ENCODE data around the gene NYAP2. TPM values are rescaled to one million over a fixed set of nuclear protein-coding genes. Genes with fewer than 3 reads are reported as not detected.

The NYAP2 gene
- total RNA-seq, 4 donors from 2014 or later, result 0.09 to 0.61 (median 0.18) TPM; not detected in 1

DNA sequence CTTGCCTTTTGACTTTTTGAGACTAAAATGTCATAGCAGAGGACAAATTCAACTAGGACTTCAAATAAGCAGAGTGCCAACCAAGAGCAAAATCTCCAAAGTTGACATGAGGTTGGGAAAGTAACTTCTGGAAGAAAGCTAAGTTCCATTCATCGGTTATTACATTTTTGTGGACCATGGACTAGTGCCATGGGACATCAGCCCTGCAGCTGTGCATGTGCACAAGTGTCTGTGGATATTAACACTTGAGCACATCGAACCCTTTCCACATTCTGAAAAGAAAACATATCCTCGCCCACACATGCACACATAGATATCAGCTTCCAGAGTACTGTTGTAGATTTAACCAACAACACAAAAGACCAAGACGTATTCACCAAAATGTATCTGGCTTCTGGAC is 262.6 kb downstream of the NYAP2 start:
- Histone ChIP-seq H3K27ac (no peak overlapping the region), H3K36me3 (no peaks in the 10 kb centered on the region), H3K9me3 (no peaks in the 10 kb centered on the region), H3K4me1 (no peaks in the 10 kb centered on the region), H3K4me3 (no peak overlapping the region), H3K27me3 (peaks cover 0 to 5% (median 0%) of the 10 kb centered on the region in 4 donors)
- no peak for DNase-seq
- intact Hi-C loops (cut with DNase I), result no loop called here
- no peak for TF ChIP-seq POLR2A (IDR thresholded peaks at IDR 0.05)
- TF ChIP-seq, protein P1, sequence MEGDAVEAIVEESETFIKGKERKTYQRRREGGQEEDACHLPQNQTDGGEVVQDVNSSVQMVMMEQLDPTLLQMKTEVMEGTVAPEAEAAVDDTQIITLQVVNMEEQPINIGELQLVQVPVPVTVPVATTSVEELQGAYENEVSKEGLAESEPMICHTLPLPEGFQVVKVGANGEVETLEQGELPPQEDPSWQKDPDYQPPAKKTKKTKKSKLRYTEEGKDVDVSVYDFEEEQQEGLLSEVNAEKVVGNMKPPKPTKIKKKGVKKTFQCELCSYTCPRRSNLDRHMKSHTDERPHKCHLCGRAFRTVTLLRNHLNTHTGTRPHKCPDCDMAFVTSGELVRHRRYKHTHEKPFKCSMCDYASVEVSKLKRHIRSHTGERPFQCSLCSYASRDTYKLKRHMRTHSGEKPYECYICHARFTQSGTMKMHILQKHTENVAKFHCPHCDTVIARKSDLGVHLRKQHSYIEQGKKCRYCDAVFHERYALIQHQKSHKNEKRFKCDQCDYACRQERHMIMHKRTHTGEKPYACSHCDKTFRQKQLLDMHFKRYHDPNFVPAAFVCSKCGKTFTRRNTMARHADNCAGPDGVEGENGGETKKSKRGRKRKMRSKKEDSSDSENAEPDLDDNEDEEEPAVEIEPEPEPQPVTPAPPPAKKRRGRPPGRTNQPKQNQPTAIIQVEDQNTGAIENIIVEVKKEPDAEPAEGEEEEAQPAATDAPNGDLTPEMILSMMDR (IDR thresholded peaks at IDR 0.05), result no peak
- 57 to 59% methylated on average over 4 of the region's 4 CpGs for WGBS, 2 donors

DNA sequence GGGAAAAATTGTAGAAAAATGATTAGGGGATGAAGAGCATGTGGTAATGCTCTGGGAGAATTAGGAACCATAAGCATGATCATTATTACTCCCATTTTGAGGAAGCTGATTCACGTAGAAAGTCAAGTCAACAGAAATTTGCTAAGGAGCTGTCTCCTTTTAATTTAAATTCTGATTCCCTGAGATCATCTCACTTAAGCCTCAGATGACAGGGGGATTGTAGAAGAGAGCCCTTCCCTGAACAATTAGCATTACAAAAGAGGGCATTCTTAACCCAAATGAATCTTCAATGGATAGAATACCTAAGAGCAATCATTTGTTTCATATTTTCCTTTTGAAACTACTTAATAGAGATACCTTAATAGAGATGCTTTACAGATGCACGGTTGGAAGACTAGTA is 267.9 kb downstream of the NYAP2 start:
- Histone ChIP-seq H3K27ac (no peak overlapping the region), H3K9me3 (no peaks in the 10 kb centered on the region), H3K36me3 (no peaks in the 10 kb centered on the region), H3K4me3 (no peak overlapping the region), H3K4me1 (no peaks in the 10 kb centered on the region), H3K27me3 (peaks cover 0 to 5% (median 0%) of the 10 kb centered on the region in 4 donors)
- 46 to 61% methylated on average over 2 of the region's 2 CpGs for WGBS, 2 donors
- TF ChIP-seq, protein P1 (IDR thresholded peaks at IDR 0.05), result no peak
- no peak for TF ChIP-seq POLR2A (IDR thresholded peaks at IDR 0.05)
- no peak for DNase-seq
- intact Hi-C loops (cut with DNase I), result no loop called here

DNA sequence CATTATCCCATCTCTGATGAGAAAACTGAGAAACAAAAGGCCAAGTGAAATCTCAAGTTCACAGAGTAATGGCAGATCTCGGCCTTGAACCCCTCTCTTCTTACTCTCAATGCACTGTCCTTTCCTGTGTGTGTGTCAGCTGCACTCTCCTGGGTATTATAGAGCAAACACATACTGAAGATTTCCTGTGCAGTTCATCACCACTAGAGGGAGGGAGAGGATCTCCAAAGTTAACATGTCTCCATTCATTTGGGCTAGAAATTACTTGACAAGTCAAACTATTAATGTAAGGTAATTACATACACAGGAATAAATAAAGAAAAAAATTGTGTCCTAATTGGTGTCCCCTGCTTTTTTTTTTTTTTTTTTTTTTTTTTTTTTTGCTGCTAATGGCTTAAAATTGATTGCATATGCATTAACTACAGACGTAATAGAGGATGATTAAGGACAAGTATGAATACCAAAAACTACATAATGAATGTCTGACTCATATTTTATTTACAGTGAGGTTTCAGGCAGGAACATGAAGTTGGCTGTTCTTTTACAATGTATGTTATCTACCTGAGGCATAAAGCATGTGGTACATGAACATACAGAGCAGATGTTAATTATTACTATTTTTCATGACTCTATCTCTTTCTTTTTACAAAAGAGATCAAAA is 269.2 kb downstream of the NYAP2 start:
- no peak for TF ChIP-seq POLR2A (IDR thresholded peaks at IDR 0.05)
- TF ChIP-seq, protein P1 (IDR thresholded peaks at IDR 0.05), result peak in 5 of 6 experiments; percentile 58 to 77 (median 71)
- no peak overlapping the region for H3K4me3 ChIP-seq
- H3K36me3 ChIP-seq, result no peaks in the 10 kb centered on the region
- no peak for DNase-seq
- H3K9me3 ChIP-seq, result no peaks in the 10 kb centered on the region
- H3K27me3 ChIP-seq, result peaks cover 0 to 5% (median 0%) of the 10 kb centered on the region in 4 donors
- H3K27ac ChIP-seq, result no peak overlapping the region
- H3K4me1 ChIP-seq, result no peaks in the 10 kb centered on the region
- intact Hi-C loops (cut with DNase I), result no loop called here
- WGBS, 2 donors, result 14 to 15% methylated on average over 2 of the region's 2 CpGs

GRCh38 chr2:225670111-225670974 is 270.8 kb downstream of the NYAP2 start:
- Histone ChIP-seq H3K27ac (no peak overlapping the region), H3K27me3 (peaks cover 0 to 5% (median 0%) of the 10 kb centered on the region in 4 donors), H3K9me3 (no peaks in the 10 kb centered on the region), H3K36me3 (no peaks in the 10 kb centered on the region), H3K4me1 (no peaks in the 10 kb centered on the region), H3K4me3 (no peak overlapping the region)
- DNase-seq, result no peak
- intact Hi-C loops (cut with DNase I), result loop anchor here (5.0 to 10.0 kb wide), 2 partner anchors 1317 to 1434 kb away; no protein-coding TSS in a partner anchor
- 48 to 49% methylated on average over 4 of the region's 4 CpGs for WGBS, 2 donors
- no peak for TF ChIP-seq POLR2A (IDR thresholded peaks at IDR 0.05)
- TF ChIP-seq, protein P1 (IDR thresholded peaks at IDR 0.05), result peak in 4 of 6 experiments; percentile 24 to 54 (median 28)

- Histone ChIP-seq H3K4me3 (no peak overlapping the region), H3K4me1 (no peaks in the 10 kb centered on the region), H3K27ac (no peak overlapping the region), H3K36me3 (no peaks in the 10 kb centered on the region), H3K27me3 (no peaks in the 10 kb centered on the region), H3K9me3 (no peaks in the 10 kb centered on the region)
- TF ChIP-seq, protein P1 (IDR thresholded peaks at IDR 0.05), result no peak
- no peak for TF ChIP-seq POLR2A (IDR thresholded peaks at IDR 0.05)
- DNase-seq, result no peak
- intact Hi-C loops (cut with DNase I), result loop anchor here (10.0 kb wide), 1 partner anchor 1426 kb away; no protein-coding TSS in a partner anchor
Measured at GRCh38 chr2:225678792-225679191, 279.3 kb downstream of the NYAP2 start.
